Bronchial epithelial cell (primary cell): Measurements from ENCODE around the gene SIN3A. TPM values are rescaled to one million over a fixed set of nuclear protein-coding genes. Genes with fewer than 3 reads are reported as not detected.
"Not testable (repeated sequence)": the region's sequence is repeated elsewhere in the genome, so short reads cannot be mapped to it uniquely, and the experiment has no call there.

Experiments used
- DNase-seq: peaks from one replicate; pipeline ENCODE4 v3.0.0-alpha.2; 2010; ENCODE audit warnings: low read depth
- FAIRE-seq: peaks from 2 replicates; lab custom pipeline; 2011; peaks lifted over from hg19 to GRCh38; lab: Jason Lieb, UNC
- H3K27me3 ChIP-seq: 2 replicates; pipeline ENCODE4 v1.5.1; 2011; ENCODE audit warnings: low read length; ENCODE audit not compliant: control insufficient read depth, insufficient read depth
- H3K36me3 ChIP-seq: 2 replicates; pipeline ENCODE4 v1.5.1; 2011; ENCODE audit warnings: low read length; ENCODE audit not compliant: control insufficient read depth, insufficient read depth
- H3K4me3 ChIP-seq: 2 replicates; pipeline ENCODE4 v1.5.1; 2011; ENCODE audit warnings: mild to moderate bottlenecking, low read depth, low read length, control low read depth
- CTCF ChIP-seq: IDR thresholded peaks from 2 replicates; pipeline ENCODE4 v1.5.1; 2011; ENCODE audit warnings: mild to moderate bottlenecking, moderate library complexity, low read length, control low read depth, inconsistent platforms; ENCODE audit not compliant: insufficient read depth, severe bottlenecking
- total RNA-seq: library from RNA; depleted of rRNA; stranded (reverse); fragments of >200 nt; gene quantifications from 2 replicates; pipeline ENCODE4 v1.2.1, GENCODE V29; 2014

SIN3A gene
- total RNA-seq, 1 donor from 2014 or later: 11.6 TPM

- no peaks in the 10 kb centered on the region for H3K27me3 ChIP-seq
- no peak for FAIRE-seq
- no peak for TF ChIP-seq CTCF
- H3K36me3 ChIP-seq: peaks cover 3% of the 10 kb centered on the region
- DNase-seq: no peak
- H3K4me3 ChIP-seq: peak overlapping the region; percentile 66
Observed at GRCh38 chr15:75348562-75349350, 102.7 kb downstream of the SIN3A start.

- H3K36me3 ChIP-seq: peaks cover 1% of the 10 kb centered on the region
- no peak for TF ChIP-seq CTCF
- DNase-seq (no peak), FAIRE-seq (no peak)
- H3K4me3 ChIP-seq: peak overlapping the region; percentile 66
- H3K27me3 ChIP-seq: no peaks in the 10 kb centered on the region
Observed at GRCh38 chr15:75348034-75348561, 103.4 kb downstream of the SIN3A start.

GRCh38 chr15:75347222-75348033 lies 104.1 kb downstream of the SIN3A start:
- DNase-seq (no peak), FAIRE-seq (no peak)
- H3K4me3 ChIP-seq: peak overlapping the region; percentile 66
- TF ChIP-seq CTCF: no peak
- no peaks in the 10 kb centered on the region for H3K27me3 ChIP-seq
- peaks cover 1% of the 10 kb centered on the region for H3K36me3 ChIP-seq

- DNase-seq (peak; percentile 40), FAIRE-seq (no peak)
- H3K36me3 ChIP-seq: no peaks in the 10 kb centered on the region
- H3K27me3 ChIP-seq: no peaks in the 10 kb centered on the region
- no peak for TF ChIP-seq CTCF
- H3K4me3 ChIP-seq: peak within 1 kb of the TSS; percentile 66
Observed at GRCh38 chr15:75346796-75347221, 104.7 kb downstream of the SIN3A start, which contains the start of gene NEIL1. Gene NEIL1, plus strand, starts transcription at chr15:75347039. Its CDS starts 1,867 bp downstream, at chr15:75348906.

GRCh38 chr15:75343953-75344352 lies 107.5 kb downstream of the SIN3A start:
- DNase-seq, FAIRE-seq, H3K27me3 ChIP-seq, H3K4me3 ChIP-seq, H3K36me3 ChIP-seq: not testable (repeated sequence)

GRCh38 chr15:75342221-75342620 lies 109.3 kb downstream of the SIN3A start:
- no peaks in the 10 kb centered on the region for H3K27me3 ChIP-seq
- H3K4me3 ChIP-seq: no peak overlapping the region
- DNase-seq (no peak), FAIRE-seq (no peak)
- H3K36me3 ChIP-seq: peaks cover 4% of the 10 kb centered on the region
- no peak for TF ChIP-seq CTCF
